K562 treated with DMSO at 1 percent for 48 hours (cell line): ENCODE data around the gene MPP4. TPM values are rescaled to one million over a fixed set of nuclear protein-coding genes. Genes with fewer than 3 reads are reported as not detected.

Experiments
- total RNA-seq: library from RNA; unstranded; fragments of 300-600 nt; gene quantifications from 2 replicates; pipeline ENCODE4 v1.2.3, GENCODE V29; 2022; ENCODE audit warnings: low replicate concordance; ENCODE audit errors: extremely low read depth

Gene MPP4, protein sequence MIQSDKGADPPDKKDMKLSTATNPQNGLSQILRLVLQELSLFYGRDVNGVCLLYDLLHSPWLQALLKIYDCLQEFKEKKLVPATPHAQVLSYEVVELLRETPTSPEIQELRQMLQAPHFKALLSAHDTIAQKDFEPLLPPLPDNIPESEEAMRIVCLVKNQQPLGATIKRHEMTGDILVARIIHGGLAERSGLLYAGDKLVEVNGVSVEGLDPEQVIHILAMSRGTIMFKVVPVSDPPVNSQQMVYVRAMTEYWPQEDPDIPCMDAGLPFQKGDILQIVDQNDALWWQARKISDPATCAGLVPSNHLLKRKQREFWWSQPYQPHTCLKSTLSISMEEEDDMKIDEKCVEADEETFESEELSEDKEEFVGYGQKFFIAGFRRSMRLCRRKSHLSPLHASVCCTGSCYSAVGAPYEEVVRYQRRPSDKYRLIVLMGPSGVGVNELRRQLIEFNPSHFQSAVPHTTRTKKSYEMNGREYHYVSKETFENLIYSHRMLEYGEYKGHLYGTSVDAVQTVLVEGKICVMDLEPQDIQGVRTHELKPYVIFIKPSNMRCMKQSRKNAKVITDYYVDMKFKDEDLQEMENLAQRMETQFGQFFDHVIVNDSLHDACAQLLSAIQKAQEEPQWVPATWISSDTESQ
- not detected in 2 replicates for total RNA-seq

DNA sequence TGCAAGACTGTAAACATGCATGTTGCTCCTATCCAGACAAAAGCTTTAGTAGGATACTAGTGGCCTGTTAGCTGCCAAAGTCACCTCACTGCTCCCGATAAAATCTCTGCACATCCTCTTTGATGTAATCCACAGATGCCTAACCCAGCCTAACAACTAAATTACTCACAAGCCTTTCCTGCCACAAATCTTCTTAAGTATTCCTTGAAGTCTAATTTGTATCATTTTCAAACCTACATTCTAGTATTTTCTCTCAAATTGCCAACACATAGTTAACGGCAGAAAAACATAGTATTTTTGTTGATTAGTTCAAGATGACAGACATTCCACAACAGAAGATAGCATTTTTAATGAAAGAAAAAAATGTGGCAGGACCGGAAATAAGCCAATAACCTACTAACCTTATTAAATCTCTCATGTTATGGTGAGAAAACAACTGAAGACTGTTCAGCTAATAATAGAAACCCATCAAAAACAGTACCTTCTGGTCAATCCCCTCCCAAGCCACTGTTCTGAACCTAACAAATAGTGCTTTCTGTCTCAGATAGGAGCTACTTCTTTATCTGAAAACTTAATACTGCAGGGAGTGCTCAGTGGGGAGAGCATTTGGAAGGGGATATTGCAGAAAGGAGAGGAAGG is at the start of gene MPP4:
MPP4 (minus strand) TSS at position 57 of the 639 bp plus-strand sequence. CDS start 4,690 bp downstream, outside the sequence.

DNA sequence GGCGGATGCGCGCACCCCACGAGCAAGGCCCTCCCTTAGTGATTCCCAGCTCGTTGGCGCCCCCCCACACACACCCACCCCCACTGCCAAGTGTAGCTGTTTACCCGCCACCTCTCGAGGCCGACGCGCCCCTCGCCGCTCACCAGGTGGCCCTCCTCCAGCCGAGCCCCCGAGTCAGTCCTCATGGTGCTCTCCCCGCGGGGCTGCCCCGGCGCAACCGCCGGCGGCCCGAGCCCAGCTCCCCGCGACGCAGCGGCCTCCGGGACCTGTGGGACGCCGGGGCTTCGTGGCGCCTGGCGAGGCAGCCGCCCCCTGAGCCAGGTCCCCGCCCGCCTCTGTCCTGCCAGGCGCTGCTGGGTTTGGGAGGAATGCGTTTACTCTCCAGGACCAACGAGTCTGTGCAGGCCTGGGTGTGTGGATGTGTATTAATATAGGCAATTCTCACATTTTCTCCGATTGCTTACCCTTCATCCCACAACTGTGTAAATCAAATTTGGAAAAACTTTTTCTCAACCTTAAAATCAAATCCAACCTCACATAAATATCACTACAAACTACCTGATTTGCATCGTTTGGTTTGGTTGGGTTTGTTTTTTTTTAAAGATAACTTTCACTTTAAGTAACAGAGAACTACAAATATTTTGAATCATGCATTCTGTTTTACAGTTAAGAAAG is 55.1 kb downstream of the MPP4 start, which contains the start of gene TMEM237:
TMEM237 (minus strand) TSS at position 288 of the 675 bp plus-strand sequence; CDS start at position 185, 103 bp downstream.

Other genes with a start within 250 kb of the MPP4 start
- not detected in 2 replicates for gene TRAK2, start 247.2 kb downstream of the MPP4 start, total RNA-seq
- not detected in 2 replicates for gene STRADB, start 246.9 kb downstream of the MPP4 start, total RNA-seq
- not detected in 2 replicates for gene TMEM237, start 55.1 kb downstream of the MPP4 start, total RNA-seq
- gene ALS2, start 82.3 kb upstream of the MPP4 start, total RNA-seq: not detected in 2 replicates
- not detected in 2 replicates for gene CDK15, start 107.9 kb upstream of the MPP4 start, total RNA-seq